Fibroblast of skin of right biceps (primary cell): ENCODE data around the gene BBS1.
"Not testable (repeated sequence)": the region's sequence is repeated elsewhere in the genome, so short reads cannot be mapped to it uniquely, and the experiment has no call there.

Source experiments
- DNase-seq: peaks from one replicate; pipeline ENCODE4 v3.0.0-alpha.2; 2013

Gene BBS1

GRCh38 chr11:66582565-66583147 is 72.2 kb downstream of the BBS1 start:
- not testable (repeated sequence) for DNase-seq
